NCI-H446 treated with DMSO at 0.1 percent for 48 hours (cell line): Measurements from ENCODE around the gene PVRIG.
A peak's percentile ranks its signal among the peaks of the same experiment; 100 is the strongest.
"Not testable (repeated sequence)": the region's sequence is repeated elsewhere in the genome, so short reads cannot be mapped to it uniquely, and the experiment has no call there.

Source experiments
- DNase-seq: peaks from one replicate; lab custom pipeline; 2025; lab: John Stamatoyannopoulos, UW

Gene PVRIG

GRCh38 chr7:100219801-100220585 lies at the start of gene PVRIG:
TSS of gene PVRIG (plus strand) at chr7:100219949. CDS start at chr7:100219971, 22 bp downstream.
- not testable (repeated sequence) for DNase-seq

- DNase-seq = no peak
Observed at GRCh38 chr7:100170101-100170897, 49.5 kb upstream of the PVRIG start.

- no peak for DNase-seq
Observed at GRCh38 chr7:100171087-100171681, 48.6 kb upstream of the PVRIG start.

- DNase-seq = no peak
Observed at GRCh38 chr7:100171840-100172239, 47.9 kb upstream of the PVRIG start.

GRCh38 chr7:100173806-100174495 lies 45.8 kb upstream of the PVRIG start:
- no peak for DNase-seq

- no peak for DNase-seq
Observed at GRCh38 chr7:100174582-100174981, 45.2 kb upstream of the PVRIG start.

GRCh38 chr7:100175296-100175935 lies 44.3 kb upstream of the PVRIG start:
- DNase-seq = no peak

- DNase-seq = no peak
Observed at GRCh38 chr7:100176096-100177044, 43.4 kb upstream of the PVRIG start.

GRCh38 chr7:100177045-100178001 lies 42.4 kb upstream of the PVRIG start, which contains the start of the genes GPC2 and STAG3:
TSS of gene GPC2 (minus strand) at chr7:100177381. CDS start at chr7:100177199, 182 bp downstream.
TSS of gene STAG3 (plus strand) at chr7:100177918. CDS start at chr7:100180557, 2,639 bp downstream.
- DNase-seq = peak; percentile 90

GRCh38 chr7:100180084-100180483 lies 39.7 kb upstream of the PVRIG start:
- not testable (repeated sequence) for DNase-seq

- not testable (repeated sequence) for DNase-seq
Observed at GRCh38 chr7:100182616-100183015, 37.1 kb upstream of the PVRIG start.

- not testable (repeated sequence) for DNase-seq
Observed at GRCh38 chr7:100183090-100183489, 36.7 kb upstream of the PVRIG start.

GRCh38 chr7:100185726-100186125 lies 34.0 kb upstream of the PVRIG start:
- no peak for DNase-seq

- no peak for DNase-seq
Observed at GRCh38 chr7:100189061-100189460, 30.7 kb upstream of the PVRIG start.

- no peak for DNase-seq
Observed at GRCh38 chr7:100190048-100190711, 29.6 kb upstream of the PVRIG start.

GRCh38 chr7:100191775-100192174 lies 28.0 kb upstream of the PVRIG start:
- DNase-seq = no peak

GRCh38 chr7:100192281-100192862 lies 27.4 kb upstream of the PVRIG start:
- DNase-seq = not testable (repeated sequence)

- DNase-seq = no peak
Observed at GRCh38 chr7:100192969-100193368, 26.8 kb upstream of the PVRIG start.
